Endothelial cell of umbilical vein (primary cell): Measurements from ENCODE around the gene LMBR1L. TPM values are rescaled to one million over a fixed set of nuclear protein-coding genes. Genes with fewer than 3 reads are reported as not detected.

Experiments
- BruUV-seq: library from RNA; stranded (reverse); fragments of 400-500 nt; replicated peaks from 2 replicates; lab custom pipeline; 2021; lab: Mats Ljungman, UMichigan
- CTCF ChIA-PET: fragments of 300-600, 350-600 bp; sonication (Branson Sonifier 250); formaldehyde crosslinking; loops from one replicate; lab custom pipeline; 2021; ENCODE audit warnings: antibody characterized with exemption, inconsistent platforms; lab: Charles Lee
- POLR2A ChIA-PET: fragments of 300-600, 350-600 bp; sonication (Branson Sonifier 250); formaldehyde crosslinking; loops from one replicate; lab custom pipeline; 2021; ENCODE audit warnings: antibody characterized with exemption, inconsistent platforms; lab: Charles Lee
- DNase-seq: peaks from one replicate; pipeline ENCODE4 v3.0.0-alpha.2; 2011; ENCODE audit warnings: low read depth, low spot score
- FAIRE-seq: peaks from 2 replicates; lab custom pipeline; 2011; peaks lifted over from hg19 to GRCh38; lab: Jason Lieb, UNC
- H2AFZ ChIP-seq: 2 replicates; pipeline ENCODE4 v1.6.0; 2012; ENCODE audit warnings: low read depth, low read length, control low read depth, inconsistent platforms
- H3K27ac ChIP-seq: 2 replicates; pipeline ENCODE4 v1.5.1; 2011; ENCODE audit warnings: low read depth, mild to moderate bottlenecking, control low read depth, low read length, moderate library complexity; ENCODE audit not compliant: insufficient read depth
- H3K27me3 ChIP-seq, 2 experiments: 2 replicates each; pipeline versions ENCODE4 v1.6.0 to v1.6.1; 2011; ENCODE audit warnings: low read length in 2 of 2, mixed read lengths in 1 of 2; ENCODE audit not compliant: control insufficient read depth in 2 of 2, insufficient read depth in 2 of 2
- H3K36me3 ChIP-seq, 2 experiments: 2 replicates in 1 of 2; 3 replicates in 1 of 2; pipeline ENCODE4 v1.5.1; 2011; ENCODE audit warnings: low read length in 2 of 2, mild to moderate bottlenecking in 1 of 2, moderate library complexity in 1 of 2; ENCODE audit not compliant: control insufficient read depth in 2 of 2, insufficient read depth in 2 of 2; ENCODE audit errors: extremely low read depth in 1 of 2
- H3K4me1 ChIP-seq: 3 replicates; pipeline ENCODE4 v1.5.1; 2011; ENCODE audit warnings: mild to moderate bottlenecking, low read length; ENCODE audit not compliant: control insufficient read depth, insufficient read depth; ENCODE audit errors: extremely low read depth
- H3K4me2 ChIP-seq: 2 replicates; pipeline ENCODE4 v1.6.1; 2011; ENCODE audit warnings: low read length, control low read depth, mixed read lengths; ENCODE audit not compliant: insufficient read depth
- H3K4me3 ChIP-seq, 3 experiments: fragments of 200-600 bp in 1 of 3; sonication (generic), shearing (Covaris generic) in 1 of 3; replicated peaks in 1 of 3; 2 replicates each; pipeline ENCODE4 v1.5.1; 2011 to 2016; ENCODE audit warnings: control low read depth in 3 of 3, low read length in 3 of 3, mild to moderate bottlenecking in 2 of 3, inconsistent platforms in 1 of 3, low read depth in 1 of 3, moderate library complexity in 1 of 3; ENCODE audit not compliant: insufficient read depth in 1 of 3
- H3K79me2 ChIP-seq: 2 replicates; pipeline ENCODE4 v1.6.0; 2012; ENCODE audit warnings: low read length, inconsistent platforms; ENCODE audit not compliant: control insufficient read depth, insufficient read depth
- H3K9ac ChIP-seq: replicated peaks from 2 replicates; pipeline ENCODE3; 2011; ENCODE audit warnings: low read length, control low read depth; ENCODE audit not compliant: insufficient read depth; ENCODE audit errors: extremely low read depth
- H3K9me1 ChIP-seq: replicated peaks from 3 replicates; pipeline ENCODE4 v1.6.0; 2011; ENCODE audit warnings: mild to moderate bottlenecking, low read length; ENCODE audit not compliant: control insufficient read depth, insufficient read depth; ENCODE audit errors: extremely low read depth
- H3K9me3 ChIP-seq: replicated peaks from 2 replicates; pipeline ENCODE4 v1.5.1; 2012; ENCODE audit warnings: low read length, inconsistent platforms; ENCODE audit not compliant: control insufficient read depth, insufficient read depth
- H4K20me1 ChIP-seq: replicated peaks from 2 replicates; pipeline ENCODE3; 2011; ENCODE audit warnings: mild to moderate bottlenecking, low read length; ENCODE audit not compliant: control insufficient read depth, insufficient read depth; ENCODE audit errors: extremely low read depth
- CTCF ChIP-seq, 2 donors: IDR thresholded peaks; 1 replicate in 1 of 2; 2 replicates in 1 of 2; pipeline ENCODE4 v1.5.1; 2011; ENCODE audit warnings: low read length in 2 of 2, mild to moderate bottlenecking in 2 of 2, moderate library complexity in 2 of 2, control low read depth in 1 of 2, inconsistent platforms in 1 of 2, low read depth in 1 of 2; ENCODE audit not compliant: insufficient read depth in 1 of 2; ENCODE audit errors: extremely low read depth in 1 of 2
- EZH2 ChIP-seq: IDR thresholded peaks from 2 replicates; pipeline ENCODE4 v1.6.1; 2012; ENCODE audit warnings: borderline replicate concordance, low read depth, mild to moderate bottlenecking, moderate library complexity, low read length, inconsistent platforms; ENCODE audit not compliant: severe bottlenecking
- FOS ChIP-seq: IDR thresholded peaks from 2 replicates; pipeline ENCODE4 v1.6.1; 2011; ENCODE audit warnings: mild to moderate bottlenecking, low read length, moderate library complexity, borderline replicate concordance; ENCODE audit not compliant: insufficient read depth
- GATA2 ChIP-seq: IDR thresholded peaks from 2 replicates; pipeline ENCODE4 v1.7.0; 2011; ENCODE audit warnings: low read depth, mild to moderate bottlenecking, moderate library complexity, mixed read lengths, low read length; ENCODE audit not compliant: insufficient read length, insufficient read depth
- JUN ChIP-seq: IDR thresholded peaks from 2 replicates; pipeline ENCODE4 v1.6.1; 2011; ENCODE audit warnings: borderline replicate concordance, low read depth; ENCODE audit not compliant: insufficient read length, insufficient read depth
- MAX ChIP-seq: IDR thresholded peaks from 2 replicates; pipeline ENCODE4 v1.6.1; 2011; ENCODE audit not compliant: insufficient read depth, insufficient read length
- MYC ChIP-seq: IDR thresholded peaks from one replicate; pipeline ENCODE4 v1.6.1; 2011; ENCODE audit warnings: mild to moderate bottlenecking, low read depth, low read length
- POLR2A ChIP-seq: IDR thresholded peaks from 2 replicates; pipeline ENCODE4 v1.6.1; 2012; ENCODE audit warnings: low read depth, mild to moderate bottlenecking, control low read depth, low read length
- POLR2AphosphoS5 ChIP-seq: IDR thresholded peaks from 2 replicates; pipeline ENCODE4 v1.6.1; 2012; ENCODE audit warnings: low read depth, mild to moderate bottlenecking, control low read depth, low read length, moderate library complexity; ENCODE audit not compliant: insufficient read depth
- dilution Hi-C: fragments of 300-500 bp; cut with MboI; formaldehyde crosslinking; loops from one replicate; pipeline ENCODE4 v1.15.0; 2019; ENCODE audit warnings: low sequenced_read_pairs; ENCODE audit not compliant: extremely low pct_ligation_motif_present
- intact Hi-C: fragments of 100-400 bp; cut with micrococcal nuclease; formaldehyde crosslinking; loops from one replicate; pipeline ENCODE4 v1.10.0; 2022
- polyA plus RNA-seq, 4 experiments: library from polyadenylated mRNA; depleted of rRNA in 3 of 4; stranded (reverse) in 3 of 4; unstranded in 1 of 4; fragments of >200 nt; gene quantifications; 2 replicates each; pipeline versions ENCODE4 v1.2.1 to v1.2.3, GENCODE V29; 2011 to 2012; ENCODE audit warnings: missing spikeins in 1 of 4
- total RNA-seq: library from RNA; stranded (reverse); gene quantifications from 2 replicates; pipeline ENCODE4 v1.2.3, GENCODE V29; 2021

Gene LMBR1L
- total and polyA plus RNA-seq, 2 donors (not counting 3 experiments of a cell fraction or from before 2014, with no cell fraction given): 78.3 to 106 TPM

- dilution Hi-C loops (no loop called here), intact Hi-C loops (no loop called here)
- peaks cover 40 to 75% of the 10 kb centered on the region in 2 experiments for H3K36me3 ChIP-seq
These were observed 58.7 kb downstream of the LMBR1L start for GRCh38 chr12:49051777-49052438.

More at GRCh38 chr12:49051777-49052438, 58.7 kb downstream of the LMBR1L start:
- H3K27me3 ChIP-seq: no peaks in the 10 kb centered on the region
- H3K9me3 ChIP-seq: no peaks in the 10 kb centered on the region
- no peak overlapping the region for H3K4me3 ChIP-seq
- H4K20me1 ChIP-seq: peaks cover 4% of the 10 kb centered on the region
- ChIA-PET CTCF (no interaction called here), POLR2A (no interaction called here)
- H3K27ac ChIP-seq: no peak overlapping the region
- H2AFZ ChIP-seq: no peak overlapping the region
- FAIRE-seq (no peak), DNase-seq (no peak)
- TF ChIP-seq FOS (no peak), JUN (no peak), MYC (no peak), CTCF (IDR thresholded peaks at IDR 0.05; ENCODE audit: extremely low read depth in 1 of 2, insufficient read depth in 1 of 2, low read depth in 1 of 2, low read length in 2 of 2) (no peak), EZH2 (no peak), POLR2AphosphoS5 (no peak), POLR2A (no peak), GATA2 (no peak), MAX (no peak)
- no peak overlapping the region for H3K4me2 ChIP-seq
- H3K79me2 ChIP-seq: peaks cover 60% of the 10 kb centered on the region
- BruUV-seq: TSS peak; percentile 12
- H3K4me1 ChIP-seq: peaks cover 22% of the 10 kb centered on the region
- H3K9me1 ChIP-seq: no peaks in the 10 kb centered on the region
- H3K9ac ChIP-seq: no peak overlapping the region
